ENCODE results near the gene COL4A2. TPM values are rescaled to one million over a fixed set of nuclear protein-coding genes. Genes with fewer than 3 reads are reported as not detected.

The COL4A2 gene
- total and polyA plus RNA-seq, 2 donors (not counting 1 experiment from before 2014, with no cell fraction given), result 0.17 TPM; not detected in 1

- POLR2A ChIA-PET, result no interaction called here
- ATAC-seq (ENCODE audit: low read depth), result no peak
- WGBS (ENCODE audit: insufficient coverage), result 79% methylated on average over 5 of the region's 5 CpGs
- Histone ChIP-seq H3K4me1 (ENCODE audit: control insufficient read depth in 2 of 2, insufficient read depth in 2 of 2, low read length in 2 of 2) (peaks cover 14 to 15% of the 10 kb centered on the region in 2 donors), H3K4me2 (replicated peaks; ENCODE audit: low read depth, low read length, poor library complexity, severe bottlenecking) (no peak overlapping the region), H3K36me3 (replicated peaks in 1 of 2; ENCODE audit: control extremely low read depth in 1 of 2, control insufficient read depth in 1 of 2, extremely low read depth in 1 of 2, insufficient read depth in 2 of 2, low read length in 1 of 2) (no peaks in the 10 kb centered on the region), H3K9ac (ENCODE audit: low read length) (no peak overlapping the region), H3K9me3 (ENCODE audit: control extremely low read depth in 1 of 3, control insufficient read depth in 2 of 3, insufficient read depth in 1 of 3, low read length in 2 of 3) (peaks cover 0 to 17% (median 0%) of the 10 kb centered on the region in 3 donors), H3K79me2 (ENCODE audit: control insufficient read depth, insufficient read depth, low read length) (no peaks in the 10 kb centered on the region), H3K27ac (ENCODE audit: low read length in 2 of 2) (no peak overlapping the region), H2AFZ (ENCODE audit: insufficient read depth, low read depth, low read length, poor library complexity, severe bottlenecking) (no peak overlapping the region), H3K4me3 (ENCODE audit: control extremely low read depth in 1 of 5, extremely low read depth in 1 of 5, insufficient read depth in 1 of 5, low read depth in 2 of 5, low read length in 4 of 5) (no peak overlapping the region), H4K20me1 (ENCODE audit: control insufficient read depth, insufficient read depth, low read length, poor library complexity, severe bottlenecking) (no peaks in the 10 kb centered on the region), H3K27me3 (replicated peaks in 1 of 4; ENCODE audit: control extremely low read depth in 1 of 4, control insufficient read depth in 3 of 4, insufficient read depth in 4 of 4, low read length in 3 of 4) (peaks cover 0 to 13% (median 0%) of the 10 kb centered on the region in 4 experiments)
- intact Hi-C loops (cut with micrococcal nuclease), result no loop called here
- H3K27ac Mint-ChIP-seq, result no peak overlapping the region
- H3K4me1 Mint-ChIP-seq, result peaks cover 16% of the 10 kb centered on the region
- peaks cover 4% of the 10 kb centered on the region for H3K9me3 Mint-ChIP-seq (ENCODE audit: insufficient read depth)
- peaks cover 25% of the 10 kb centered on the region for H3K27me3 Mint-ChIP-seq
- no peak for DNase-seq
- TF ChIP-seq, protein P1, sequence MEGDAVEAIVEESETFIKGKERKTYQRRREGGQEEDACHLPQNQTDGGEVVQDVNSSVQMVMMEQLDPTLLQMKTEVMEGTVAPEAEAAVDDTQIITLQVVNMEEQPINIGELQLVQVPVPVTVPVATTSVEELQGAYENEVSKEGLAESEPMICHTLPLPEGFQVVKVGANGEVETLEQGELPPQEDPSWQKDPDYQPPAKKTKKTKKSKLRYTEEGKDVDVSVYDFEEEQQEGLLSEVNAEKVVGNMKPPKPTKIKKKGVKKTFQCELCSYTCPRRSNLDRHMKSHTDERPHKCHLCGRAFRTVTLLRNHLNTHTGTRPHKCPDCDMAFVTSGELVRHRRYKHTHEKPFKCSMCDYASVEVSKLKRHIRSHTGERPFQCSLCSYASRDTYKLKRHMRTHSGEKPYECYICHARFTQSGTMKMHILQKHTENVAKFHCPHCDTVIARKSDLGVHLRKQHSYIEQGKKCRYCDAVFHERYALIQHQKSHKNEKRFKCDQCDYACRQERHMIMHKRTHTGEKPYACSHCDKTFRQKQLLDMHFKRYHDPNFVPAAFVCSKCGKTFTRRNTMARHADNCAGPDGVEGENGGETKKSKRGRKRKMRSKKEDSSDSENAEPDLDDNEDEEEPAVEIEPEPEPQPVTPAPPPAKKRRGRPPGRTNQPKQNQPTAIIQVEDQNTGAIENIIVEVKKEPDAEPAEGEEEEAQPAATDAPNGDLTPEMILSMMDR (IDR thresholded peaks at IDR 0.05), result no peak
- no peak overlapping the region for H3K4me3 Mint-ChIP-seq
- CTCF ChIA-PET, result no interaction called here
These were observed 29.6 kb downstream of the COL4A2 start for GRCh38 chr13:110336681-110337080.

- ChIA-PET POLR2A (no interaction called here), CTCF (no interaction called here)
- H3K4me1 Mint-ChIP-seq, result peaks cover 18% of the 10 kb centered on the region
- H3K79me2 ChIP-seq (ENCODE audit: control insufficient read depth, insufficient read depth, low read length), result no peaks in the 10 kb centered on the region
- peaks cover 14 to 18% of the 10 kb centered on the region in 2 donors for H3K4me1 ChIP-seq (ENCODE audit: control insufficient read depth in 2 of 2, insufficient read depth in 2 of 2, low read length in 2 of 2)
- peaks cover 0 to 13% (median 0%) of the 10 kb centered on the region in 4 experiments for H3K27me3 ChIP-seq (replicated peaks in 1 of 4; ENCODE audit: control extremely low read depth in 1 of 4, control insufficient read depth in 3 of 4, insufficient read depth in 4 of 4, low read length in 3 of 4)
- intact Hi-C loops (cut with micrococcal nuclease), result no loop called here
- peaks cover 0 to 17% (median 0%) of the 10 kb centered on the region in 3 donors for H3K9me3 ChIP-seq (ENCODE audit: control extremely low read depth in 1 of 3, control insufficient read depth in 2 of 3, insufficient read depth in 1 of 3, low read length in 2 of 3)
- no peaks in the 10 kb centered on the region for H4K20me1 ChIP-seq (ENCODE audit: control insufficient read depth, insufficient read depth, low read length, poor library complexity, severe bottlenecking)
- 75% methylated on average over 7 of the region's 7 CpGs for WGBS (ENCODE audit: insufficient coverage)
- DNase-seq, result no peak
- H3K4me2 ChIP-seq (replicated peaks; ENCODE audit: low read depth, low read length, poor library complexity, severe bottlenecking), result no peak overlapping the region
- H3K9ac ChIP-seq (ENCODE audit: low read length), result no peak overlapping the region
- TF ChIP-seq, protein P1 (IDR thresholded peaks at IDR 0.05), result no peak
- no peak for TF ChIP-seq EZH2 (IDR thresholded peaks at IDR 0.05; ENCODE audit: borderline replicate concordance, insufficient read depth, low read depth, low read length, poor library complexity, severe bottlenecking)
- H3K27me3 Mint-ChIP-seq, result peaks cover 24% of the 10 kb centered on the region
- no peak for ATAC-seq (ENCODE audit: low read depth)
- H3K4me3 ChIP-seq (ENCODE audit: control extremely low read depth in 1 of 5, extremely low read depth in 1 of 5, insufficient read depth in 1 of 5, low read depth in 2 of 5, low read length in 4 of 5), result no peak overlapping the region
- no peak overlapping the region for H3K4me3 Mint-ChIP-seq
- peaks cover 4% of the 10 kb centered on the region for H3K9me3 Mint-ChIP-seq (ENCODE audit: insufficient read depth)
- no peaks in the 10 kb centered on the region for H3K36me3 ChIP-seq (replicated peaks in 1 of 2; ENCODE audit: control extremely low read depth in 1 of 2, control insufficient read depth in 1 of 2, extremely low read depth in 1 of 2, insufficient read depth in 2 of 2, low read length in 1 of 2)
- no peak overlapping the region for H2AFZ ChIP-seq (ENCODE audit: insufficient read depth, low read depth, low read length, poor library complexity, severe bottlenecking)
- no peak overlapping the region for H3K27ac Mint-ChIP-seq
- no peak overlapping the region for H3K27ac ChIP-seq (ENCODE audit: low read length in 2 of 2)
These were observed 30.2 kb downstream of the COL4A2 start for GRCh38 chr13:110337247-110337646.

Data from B cell (primary cell).